Measurements from ENCODE around the gene DBH. TPM values are rescaled to one million over a fixed set of nuclear protein-coding genes. Genes with fewer than 3 reads are reported as not detected.

DBH gene
- total RNA-seq, 1 donor from 2014 or later: 1.8 TPM

GRCh38 chr9:133666387-133666786 is 30.2 kb downstream of the DBH start:
- Mint-ChIP-seq H3K27me3 (ENCODE audit: unreplicated experiment) (peaks cover 9% of the 10 kb centered on the region), H3K27ac (ENCODE audit: unreplicated experiment) (no peak overlapping the region), H3K9me3 (ENCODE audit: unreplicated experiment) (no peaks in the 10 kb centered on the region), H3K4me3 (ENCODE audit: unreplicated experiment) (no peak overlapping the region), H3K4me1 (ENCODE audit: low read depth, unreplicated experiment) (peaks cover 4% of the 10 kb centered on the region), H3K36me3 (ENCODE audit: unreplicated experiment) (no peaks in the 10 kb centered on the region)
- no peak for DNase-seq
- TF ChIP-seq CTCF (IDR thresholded peaks at IDR 0.05; ENCODE audit: partially characterized antibody, unreplicated experiment): no peak

GRCh38 chr9:133666845-133667244 is 30.7 kb downstream of the DBH start:
- Mint-ChIP-seq H3K4me1 (ENCODE audit: low read depth, unreplicated experiment) (peaks cover 3% of the 10 kb centered on the region), H3K4me3 (ENCODE audit: unreplicated experiment) (no peak overlapping the region), H3K9me3 (ENCODE audit: unreplicated experiment) (no peaks in the 10 kb centered on the region), H3K27me3 (ENCODE audit: unreplicated experiment) (peaks cover 9% of the 10 kb centered on the region), H3K36me3 (ENCODE audit: unreplicated experiment) (peaks cover under 1% of the 10 kb centered on the region), H3K27ac (ENCODE audit: unreplicated experiment) (no peak overlapping the region)
- no peak for DNase-seq
- no peak for TF ChIP-seq CTCF (IDR thresholded peaks at IDR 0.05; ENCODE audit: partially characterized antibody, unreplicated experiment)

DNA sequence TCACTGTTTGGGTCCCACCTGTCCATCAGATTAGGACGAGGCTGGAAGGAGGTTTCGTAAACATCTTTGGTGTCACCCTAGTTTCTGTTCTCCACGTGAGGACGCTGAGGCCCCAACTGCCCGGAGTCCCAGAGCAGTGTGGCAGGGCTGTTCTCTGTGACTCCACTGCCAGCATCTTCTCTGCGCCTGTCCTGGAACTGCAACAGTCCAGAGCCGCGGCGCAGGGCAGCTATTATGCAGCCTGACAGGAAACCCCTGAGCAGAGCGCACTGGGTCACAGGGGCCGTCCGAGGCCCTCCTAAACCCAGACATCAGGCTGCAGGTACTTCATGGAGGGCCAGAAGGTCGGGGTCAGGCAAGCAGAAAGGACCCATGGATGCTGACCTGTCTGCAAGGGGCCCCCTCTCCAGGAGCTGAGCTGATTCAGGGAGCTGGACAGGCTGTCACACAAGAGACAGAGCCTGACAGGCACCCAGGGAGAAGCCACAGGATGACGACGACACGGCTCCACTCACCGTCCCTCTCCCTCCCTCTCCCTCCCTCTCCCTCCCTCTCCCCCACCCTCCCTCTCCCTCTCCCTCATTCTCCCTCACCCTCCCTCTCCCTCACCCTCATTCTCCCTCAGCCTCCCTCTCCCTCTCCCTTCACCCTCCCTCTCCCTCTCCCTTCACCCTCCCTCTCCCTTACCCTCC is 31.7 kb downstream of the DBH start:
- no peaks in the 10 kb centered on the region for H3K9me3 Mint-ChIP-seq (ENCODE audit: unreplicated experiment)

DNA sequence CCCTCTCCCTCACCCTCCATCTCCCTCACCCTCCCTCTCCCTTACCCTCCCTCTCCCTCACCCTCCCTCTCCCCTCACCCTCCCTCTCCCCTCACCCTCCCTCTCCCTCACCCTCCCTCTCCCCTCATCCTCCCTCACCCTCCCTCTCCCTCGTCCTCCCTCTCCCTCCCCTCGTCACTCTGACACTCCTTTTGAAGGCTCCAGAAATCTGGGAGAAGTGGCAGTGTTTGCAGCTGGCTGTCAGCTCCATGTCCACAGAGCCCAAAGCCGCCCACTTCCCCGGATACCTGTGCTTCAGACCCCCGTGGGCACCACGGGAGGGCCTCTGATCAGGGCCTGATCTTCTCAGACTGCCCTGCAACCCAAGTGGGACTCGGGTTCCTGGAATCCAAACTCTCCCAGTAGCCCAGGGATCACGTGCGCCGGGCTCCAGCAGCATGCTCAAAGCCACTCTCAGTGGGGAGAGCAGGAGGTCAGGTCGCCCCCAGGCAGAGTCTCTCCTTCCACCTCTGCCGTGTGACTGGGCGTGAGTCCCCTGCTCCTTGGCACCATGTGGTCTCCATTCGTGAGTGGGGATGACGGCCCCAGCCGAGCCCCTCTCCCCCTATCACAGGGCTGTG is 33.1 kb downstream of the DBH start:
- Mint-ChIP-seq H3K4me1 (ENCODE audit: low read depth, unreplicated experiment) (peaks cover 3% of the 10 kb centered on the region), H3K27me3 (ENCODE audit: unreplicated experiment) (peaks cover 8% of the 10 kb centered on the region), H3K9me3 (ENCODE audit: unreplicated experiment) (no peaks in the 10 kb centered on the region), H3K36me3 (ENCODE audit: unreplicated experiment) (peaks cover 4% of the 10 kb centered on the region), H3K27ac (ENCODE audit: unreplicated experiment) (no peak overlapping the region), H3K4me3 (ENCODE audit: unreplicated experiment) (no peak overlapping the region)
- no peak for TF ChIP-seq CTCF (IDR thresholded peaks at IDR 0.05; ENCODE audit: partially characterized antibody, unreplicated experiment)
- no peak for DNase-seq

More for the DNA sequence above, 31.7 kb downstream of the DBH start:
- peaks cover 3% of the 10 kb centered on the region for H3K4me1 Mint-ChIP-seq (ENCODE audit: low read depth, unreplicated experiment)
- no peak overlapping the region for H3K4me3 Mint-ChIP-seq (ENCODE audit: unreplicated experiment)
- no peak for DNase-seq
- no peak overlapping the region for H3K27ac Mint-ChIP-seq (ENCODE audit: unreplicated experiment)
- H3K36me3 Mint-ChIP-seq (ENCODE audit: unreplicated experiment): peaks cover 4% of the 10 kb centered on the region
- peaks cover 11% of the 10 kb centered on the region for H3K27me3 Mint-ChIP-seq (ENCODE audit: unreplicated experiment)
- no peak for TF ChIP-seq CTCF (IDR thresholded peaks at IDR 0.05; ENCODE audit: partially characterized antibody, unreplicated experiment)

- no peak overlapping the region for H3K4me3 Mint-ChIP-seq (ENCODE audit: unreplicated experiment)
- no peak overlapping the region for H3K27ac Mint-ChIP-seq (ENCODE audit: unreplicated experiment)
- H3K36me3 Mint-ChIP-seq (ENCODE audit: unreplicated experiment): peaks cover 4% of the 10 kb centered on the region
- peaks cover 8% of the 10 kb centered on the region for H3K27me3 Mint-ChIP-seq (ENCODE audit: unreplicated experiment)
- no peak for TF ChIP-seq CTCF (IDR thresholded peaks at IDR 0.05; ENCODE audit: partially characterized antibody, unreplicated experiment)
- peaks cover 2% of the 10 kb centered on the region for H3K9me3 Mint-ChIP-seq (ENCODE audit: unreplicated experiment)
- H3K4me1 Mint-ChIP-seq (ENCODE audit: low read depth, unreplicated experiment): peaks cover 3% of the 10 kb centered on the region
- DNase-seq: no peak
Measured at GRCh38 chr9:133670466-133670865, 34.3 kb downstream of the DBH start.

Measured in glutamatergic neuron (in vitro differentiated cells).